HEK293 (cell line): Measurements from ENCODE around the gene PROCA1.

ENCODE experiments used
- ELK4 ChIP-seq: IDR thresholded peaks from 2 replicates; pipeline ENCODE4 v1.6.1; 2011; ENCODE audit warnings: mild to moderate bottlenecking, low read depth, low read length, borderline replicate concordance
- GLIS1 ChIP-seq: fragments of 450-650 bp; formaldehyde crosslinking; IDR thresholded peaks from 2 replicates; pipeline ENCODE4 v1.5.1; 2016; ENCODE audit warnings: missing biosample characterization, missing genetic modification characterization
- HOXA7 ChIP-seq: sonication (generic); formaldehyde crosslinking; IDR thresholded peaks from 2 replicates; pipeline ENCODE4 v1.8.1; 2022; ENCODE audit warnings: missing genetic modification reagents, borderline replicate concordance
- HOXD13 ChIP-seq: sonication (generic); formaldehyde crosslinking; IDR thresholded peaks from 2 replicates; pipeline ENCODE4 v1.8.0; 2022; ENCODE audit warnings: missing genetic modification reagents, borderline replicate concordance
- SETDB1 ChIP-seq: IDR thresholded peaks from one replicate; pipeline ENCODE4 v1.6.1; 2017; ENCODE audit warnings: mild to moderate bottlenecking, low read length, moderate library complexity, mixed read lengths; ENCODE audit not compliant: insufficient read length
- SP2 ChIP-seq: fragments of 450-650 bp; formaldehyde crosslinking; IDR thresholded peaks from 2 replicates; pipeline ENCODE4 v1.5.1; 2016; ENCODE audit warnings: missing biosample characterization, missing genetic modification characterization
- ZBTB48 ChIP-seq: fragments of 450-650 bp; formaldehyde crosslinking; IDR thresholded peaks from 2 replicates; pipeline ENCODE4 v1.5.1; 2016; ENCODE audit warnings: missing biosample characterization, missing genetic modification characterization
- ZBTB7A ChIP-seq: fragments of 450-650 bp; formaldehyde crosslinking; IDR thresholded peaks from 2 replicates; pipeline ENCODE4 v1.5.1; 2016; ENCODE audit warnings: low read depth, missing biosample characterization, missing genetic modification characterization
- ZNF18 ChIP-seq: fragments of 450-650 bp; formaldehyde crosslinking; IDR thresholded peaks from 2 replicates; pipeline ENCODE4 v1.5.1; 2016; ENCODE audit warnings: missing biosample characterization, missing genetic modification characterization
- ZNF184 ChIP-seq: fragments of 450-650 bp; IDR thresholded peaks from 2 replicates; pipeline ENCODE4 v1.5.1; 2018; ENCODE audit warnings: missing biosample characterization, mild to moderate bottlenecking, missing genetic modification characterization
- ZNF223 ChIP-seq: fragments of 450-650 bp; formaldehyde crosslinking; IDR thresholded peaks from 2 replicates; pipeline ENCODE4 v1.5.1; 2016; ENCODE audit warnings: missing biosample characterization, missing genetic modification characterization
- ZNF239 ChIP-seq: fragments of 450-650 bp; formaldehyde crosslinking; IDR thresholded peaks from 2 replicates; pipeline ENCODE4 v1.5.1; 2016; ENCODE audit warnings: missing biosample characterization, missing genetic modification characterization
- ZNF24 ChIP-seq: fragments of 450-650 bp; formaldehyde crosslinking; IDR thresholded peaks from 2 replicates; pipeline ENCODE4 v1.5.1; 2016; ENCODE audit warnings: missing biosample characterization, missing genetic modification characterization
- ZNF292 ChIP-seq: fragments of 450-650 bp; formaldehyde crosslinking; IDR thresholded peaks from 2 replicates; pipeline ENCODE4 v1.5.1; 2016; ENCODE audit warnings: low read depth, missing biosample characterization, missing genetic modification characterization, borderline replicate concordance
- ZNF311 ChIP-seq: fragments of 450-650 bp; formaldehyde crosslinking; IDR thresholded peaks from 2 replicates; pipeline ENCODE4 v1.5.1; 2017; ENCODE audit warnings: missing biosample characterization, missing genetic modification characterization, borderline replicate concordance
- ZNF37A ChIP-seq: fragments of 450-650 bp; IDR thresholded peaks from 2 replicates; pipeline ENCODE4 v1.5.1; 2018; ENCODE audit warnings: missing biosample characterization, missing genetic modification characterization
- ZNF404 ChIP-seq: fragments of 450-650 bp; formaldehyde crosslinking; IDR thresholded peaks from 2 replicates; pipeline ENCODE4 v1.5.1; 2017; ENCODE audit warnings: missing biosample characterization, missing genetic modification characterization
- ZNF48 ChIP-seq: fragments of 450-650 bp; formaldehyde crosslinking; IDR thresholded peaks from 2 replicates; pipeline ENCODE4 v1.5.1; 2016; ENCODE audit warnings: missing biosample characterization, missing genetic modification characterization
- ZNF488 ChIP-seq: fragments of 450-650 bp; formaldehyde crosslinking; IDR thresholded peaks from 2 replicates; pipeline ENCODE4 v1.5.1; 2016; ENCODE audit warnings: missing biosample characterization, missing genetic modification characterization
- ZNF529 ChIP-seq: fragments of 450-650 bp; formaldehyde crosslinking; IDR thresholded peaks from 2 replicates; pipeline ENCODE4 v1.5.1; 2017; ENCODE audit warnings: missing genetic modification characterization, missing biosample characterization; ENCODE audit not compliant: insufficient replicate concordance
- ZNF544 ChIP-seq: fragments of 450-650 bp; formaldehyde crosslinking; IDR thresholded peaks from 2 replicates; pipeline ENCODE4 v1.5.0; 2017; ENCODE audit warnings: missing biosample characterization, missing genetic modification characterization
- ZNF555 ChIP-seq: fragments of 450-650 bp; formaldehyde crosslinking; conservative IDR thresholded peaks from 2 replicates; pipeline ENCODE4 v1.5.1; 2017; ENCODE audit warnings: missing biosample characterization, mild to moderate bottlenecking, missing genetic modification characterization, inconsistent platforms
- ZNF571 ChIP-seq: fragments of 450-650 bp; formaldehyde crosslinking; IDR thresholded peaks from 2 replicates; pipeline ENCODE4 v1.5.0; 2017; ENCODE audit warnings: missing biosample characterization, missing genetic modification characterization
- ZNF600 ChIP-seq: fragments of 450-650 bp; formaldehyde crosslinking; IDR thresholded peaks from 2 replicates; pipeline ENCODE4 v1.5.1; 2016; ENCODE audit warnings: missing biosample characterization, missing genetic modification characterization
- ZNF670 ChIP-seq: fragments of 450-650 bp; formaldehyde crosslinking; IDR thresholded peaks from 2 replicates; pipeline ENCODE4 v1.5.1; 2016; ENCODE audit warnings: missing biosample characterization, missing genetic modification characterization, low read depth
- ZNF701 ChIP-seq: fragments of 450-650 bp; formaldehyde crosslinking; IDR thresholded peaks from 2 replicates; pipeline ENCODE4 v1.5.1; 2016; ENCODE audit warnings: missing biosample characterization, missing genetic modification characterization
- ZNF704 ChIP-seq: fragments of 450-650 bp; formaldehyde crosslinking; IDR thresholded peaks from 2 replicates; pipeline ENCODE4 v1.5.1; 2016; ENCODE audit warnings: missing biosample characterization, missing genetic modification characterization
- ZNF747 ChIP-seq: fragments of 450-650 bp; formaldehyde crosslinking; IDR thresholded peaks from 2 replicates; pipeline ENCODE4 v1.5.1; 2016; ENCODE audit warnings: missing biosample characterization, missing genetic modification characterization
- ZNF776 ChIP-seq: fragments of 450-650 bp; formaldehyde crosslinking; IDR thresholded peaks from 2 replicates; pipeline ENCODE4 v1.5.0; 2017; ENCODE audit warnings: missing biosample characterization, missing genetic modification characterization, borderline replicate concordance
- ZXDB ChIP-seq: fragments of 450-650 bp; formaldehyde crosslinking; IDR thresholded peaks from 2 replicates; pipeline ENCODE4 v1.5.1; 2016; ENCODE audit warnings: missing biosample characterization, missing genetic modification characterization
- TF ChIP-seq, protein P1 (sequence below): fragments of 450-650 bp; IDR thresholded peaks from 2 replicates; pipeline ENCODE4 v1.5.1; 2018; ENCODE audit warnings: missing biosample characterization, missing genetic modification characterization
- TF ChIP-seq, protein P2 (sequence below): fragments of 450-650 bp; formaldehyde crosslinking; IDR thresholded peaks from 2 replicates; pipeline ENCODE4 v1.5.1; 2016; ENCODE audit warnings: missing biosample characterization, missing genetic modification characterization
- TF ChIP-seq, protein P3 (sequence below): fragments of 450-650 bp; formaldehyde crosslinking; optimal IDR thresholded peaks from 2 replicates; pipeline ENCODE3; 2016; ENCODE audit warnings: missing biosample characterization, mild to moderate bottlenecking, missing genetic modification characterization

PROCA1 gene

GRCh38 chr17:28725660-28726225 lies 14.1 kb upstream of the PROCA1 start (continued):
- TF ChIP-seq ZNF18 (tag by site-specific recombination) (no peak), ZNF311 (no peak), ZBTB7A (peak; percentile 68; the same call in 1 of the 2 replicates), GLIS1 (peak; percentile 86), ZNF701 (tag by site-specific recombination) (no peak), ZXDB (tag by site-specific recombination) (peak; percentile 87), ZNF670 (tag by site-specific recombination) (no peak), SETDB1 (no peak), ZNF747 (tag by site-specific recombination) (no peak), ZNF529 (tag by site-specific recombination) (no peak), ZNF239 (no peak), ZNF404 (tag by site-specific recombination) (no peak), ZNF488 (tag by site-specific recombination) (no peak), ZNF37A (tag by site-specific recombination) (no peak), ZNF776 (tag by site-specific recombination) (no peak), SP2 (tag by site-specific recombination) (peak; percentile 38), ZNF184 (tag by site-specific recombination) (no peak), HOXA7 (no peak), ZNF48 (tag by site-specific recombination) (no peak), ZNF704 (no peak), ZNF223 (no peak), ELK4 (no peak), ZNF24 (no peak; the same call in 1 of the 2 replicates), ZNF292 (tag by site-specific recombination) (no peak), ZNF544 (no peak), ZNF571 (tag by site-specific recombination) (no peak), ZNF555 (no peak), HOXD13 (CRISPR knock-in tag) (0 out of 2 replicates have a peak, but pooled peaks have one; percentile 22), ZBTB48 (tag by site-specific recombination) (peak; percentile 94), ZNF600 (tag by site-specific recombination) (peak; percentile 95)
- TF ChIP-seq, protein P1, sequence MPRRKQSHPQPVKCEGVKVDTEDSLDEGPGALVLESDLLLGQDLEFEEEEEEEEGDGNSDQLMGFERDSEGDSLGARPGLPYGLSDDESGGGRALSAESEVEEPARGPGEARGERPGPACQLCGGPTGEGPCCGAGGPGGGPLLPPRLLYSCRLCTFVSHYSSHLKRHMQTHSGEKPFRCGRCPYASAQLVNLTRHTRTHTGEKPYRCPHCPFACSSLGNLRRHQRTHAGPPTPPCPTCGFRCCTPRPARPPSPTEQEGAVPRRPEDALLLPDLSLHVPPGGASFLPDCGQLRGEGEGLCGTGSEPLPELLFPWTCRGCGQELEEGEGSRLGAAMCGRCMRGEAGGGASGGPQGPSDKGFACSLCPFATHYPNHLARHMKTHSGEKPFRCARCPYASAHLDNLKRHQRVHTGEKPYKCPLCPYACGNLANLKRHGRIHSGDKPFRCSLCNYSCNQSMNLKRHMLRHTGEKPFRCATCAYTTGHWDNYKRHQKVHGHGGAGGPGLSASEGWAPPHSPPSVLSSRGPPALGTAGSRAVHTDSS (tag by site-specific recombination) = no peak
- TF ChIP-seq, protein P2, sequence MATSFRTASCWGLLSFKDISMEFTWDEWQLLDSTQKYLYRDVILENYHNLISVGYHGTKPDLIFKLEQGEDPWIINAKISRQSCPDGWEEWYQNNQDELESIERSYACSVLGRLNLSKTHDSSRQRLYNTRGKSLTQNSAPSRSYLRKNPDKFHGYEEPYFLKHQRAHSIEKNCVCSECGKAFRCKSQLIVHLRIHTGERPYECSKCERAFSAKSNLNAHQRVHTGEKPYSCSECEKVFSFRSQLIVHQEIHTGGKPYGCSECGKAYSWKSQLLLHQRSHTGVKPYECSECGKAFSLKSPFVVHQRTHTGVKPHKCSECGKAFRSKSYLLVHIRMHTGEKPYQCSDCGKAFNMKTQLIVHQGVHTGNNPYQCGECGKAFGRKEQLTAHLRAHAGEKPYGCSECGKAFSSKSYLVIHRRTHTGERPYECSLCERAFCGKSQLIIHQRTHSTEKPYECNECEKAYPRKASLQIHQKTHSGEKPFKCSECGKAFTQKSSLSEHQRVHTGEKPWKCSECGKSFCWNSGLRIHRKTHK (tag by site-specific recombination) = no peak
- TF ChIP-seq, protein P3, sequence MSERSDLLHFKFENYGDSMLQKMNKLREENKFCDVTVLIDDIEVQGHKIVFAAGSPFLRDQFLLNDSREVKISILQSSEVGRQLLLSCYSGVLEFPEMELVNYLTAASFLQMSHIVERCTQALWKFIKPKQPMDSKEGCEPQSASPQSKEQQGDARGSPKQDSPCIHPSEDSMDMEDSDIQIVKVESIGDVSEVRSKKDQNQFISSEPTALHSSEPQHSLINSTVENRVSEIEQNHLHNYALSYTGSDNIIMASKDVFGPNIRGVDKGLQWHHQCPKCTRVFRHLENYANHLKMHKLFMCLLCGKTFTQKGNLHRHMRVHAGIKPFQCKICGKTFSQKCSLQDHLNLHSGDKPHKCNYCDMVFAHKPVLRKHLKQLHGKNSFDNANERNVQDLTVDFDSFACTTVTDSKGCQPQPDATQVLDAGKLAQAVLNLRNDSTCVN = peak; percentile 98
